GM21723 (cell line): Measurements from ENCODE around the gene DENND2D.

ENCODE experiments used
- ATAC-seq: cut with Tn5 transposase; IDR thresholded peaks from one replicate; pipeline ENCODE4 v1.9.1; 2021; ENCODE audit warnings: mild to moderate bottlenecking, moderate library complexity; ENCODE audit not compliant: unreplicated experiment

Gene DENND2D

GRCh38 chr1:111179968-111180533, 20.4 kb downstream of the DENND2D start:
- no peak for ATAC-seq

GRCh38 chr1:111176678-111177077, 23.8 kb downstream of the DENND2D start:
- no peak for ATAC-seq

- ATAC-seq = no peak
Observed at GRCh38 chr1:111175349-111175748, 25.1 kb downstream of the DENND2D start.

- peak; percentile 65 for ATAC-seq
Observed at GRCh38 chr1:111174070-111174469, 26.4 kb downstream of the DENND2D start.

- no peak for ATAC-seq
Observed at GRCh38 chr1:111172463-111172862, 28.0 kb downstream of the DENND2D start.

GRCh38 chr1:111164151-111164550, 36.3 kb downstream of the DENND2D start:
- ATAC-seq = no peak

GRCh38 chr1:111163363-111163762, 37.1 kb downstream of the DENND2D start:
- no peak for ATAC-seq

GRCh38 chr1:111162488-111162880, 38.0 kb downstream of the DENND2D start:
- no peak for ATAC-seq

- ATAC-seq = no peak
Observed at GRCh38 chr1:111161843-111162487, 38.5 kb downstream of the DENND2D start.

GRCh38 chr1:111157431-111157830, 43.0 kb downstream of the DENND2D start:
- ATAC-seq = no peak

GRCh38 chr1:111154021-111154999, 46.1 kb downstream of the DENND2D start:
- ATAC-seq = no peak

GRCh38 chr1:111151838-111152237, 48.6 kb downstream of the DENND2D start:
- ATAC-seq = no peak

GRCh38 chr1:111148376-111148881, 52.0 kb downstream of the DENND2D start:
- peak; percentile 59 for ATAC-seq

- ATAC-seq = no peak
Observed at GRCh38 chr1:111147948-111148347, 52.5 kb downstream of the DENND2D start.

- ATAC-seq = no peak
Observed at GRCh38 chr1:111145963-111146768, 54.3 kb downstream of the DENND2D start.

GRCh38 chr1:111145542-111145941, 54.9 kb downstream of the DENND2D start:
- no peak for ATAC-seq

- ATAC-seq = no peak
Observed at GRCh38 chr1:111142356-111142975, 58.0 kb downstream of the DENND2D start.

- ATAC-seq = no peak
Observed at GRCh38 chr1:111141245-111142220, 58.9 kb downstream of the DENND2D start.

GRCh38 chr1:111140680-111140967, 59.8 kb downstream of the DENND2D start:
- ATAC-seq = no peak
